AG04450 (cell line): ENCODE measurements around the gene IL17C. TPM values are rescaled to one million over a fixed set of nuclear protein-coding genes. Genes with fewer than 3 reads are reported as not detected.

ENCODE experiments used
- CTCF ChIA-PET: fragments of 300-600, 350-600 bp; formaldehyde crosslinking; extraction: SDS; loops from one replicate; lab custom pipeline; 2022; ENCODE audit warnings: antibody characterized with exemption, inconsistent platforms; lab: Charles Lee
- POLR2A ChIA-PET: fragments of 350-600 bp; formaldehyde crosslinking; extraction: SDS; loops from one replicate; lab custom pipeline; 2021; ENCODE audit warnings: antibody characterized with exemption, inconsistent platforms; lab: Yijun Ruan, JAX
- DNase-seq: peaks from one replicate; pipeline ENCODE4 v3.0.0-alpha.2; 2011; ENCODE audit warnings: low read depth, low spot score
- H3K27ac ChIP-seq: one replicate; pipeline ENCODE4 v1.5.1; 2012; ENCODE audit warnings: low read depth, low read length, control low read depth
- H3K27me3 ChIP-seq: one replicate; pipeline ENCODE4 v1.6.0; 2012; ENCODE audit warnings: low read length; ENCODE audit not compliant: control insufficient read depth, insufficient read depth
- H3K4me3 ChIP-seq: 2 replicates; pipeline ENCODE4 v1.5.1; 2011; ENCODE audit warnings: mild to moderate bottlenecking, low read depth, low read length, control low read depth
- H3K9me3 ChIP-seq: 2 replicates; pipeline ENCODE4 v1.5.1; 2012; ENCODE audit warnings: low read length; ENCODE audit not compliant: control insufficient read depth, insufficient read depth
- CTCF ChIP-seq: IDR thresholded peaks from 2 replicates; pipeline ENCODE4 v1.5.1; 2011; ENCODE audit warnings: low read depth, low read length, control low read depth, inconsistent platforms
- polyA plus RNA-seq: library from polyadenylated mRNA; depleted of rRNA; stranded (reverse); fragments of >200 nt; gene quantifications from 2 replicates; pipeline ENCODE4 v1.2.3, GENCODE V29; 2011; rRNA removed

Gene IL17C
- polyA plus RNA-seq, 1 experiment, result not detected

GRCh38 chr16:88687676-88688012, 49.3 kb downstream of the IL17C start:
- peaks cover 31% of the 10 kb centered on the region for H3K27me3 ChIP-seq
- POLR2A ChIA-PET, result interaction anchor here (0.6 kb wide), 1 partner anchor 28 kb away, joined by 3 read pairs; no protein-coding TSS in a partner anchor
- CTCF ChIA-PET, result no interaction called here
- DNase-seq, result no peak
- TF ChIP-seq CTCF, result no peak
- H3K27ac ChIP-seq, result no peak overlapping the region
- H3K9me3 ChIP-seq, result no peaks in the 10 kb centered on the region; the same call in 1 of the 2 replicates
- H3K4me3 ChIP-seq, result no peak overlapping the region

GRCh38 chr16:88688013-88688778, 49.8 kb downstream of the IL17C start:
- no peaks in the 10 kb centered on the region; the same call in 1 of the 2 replicates for H3K9me3 ChIP-seq
- H3K27ac ChIP-seq, result no peak overlapping the region
- ChIA-PET CTCF (no interaction called here), POLR2A (interaction anchor here (0.6 kb wide), 1 partner anchor 27 kb away, joined by 3 read pairs; no protein-coding TSS in a partner anchor)
- peaks cover 31% of the 10 kb centered on the region for H3K27me3 ChIP-seq
- TF ChIP-seq CTCF, result no peak
- no peak overlapping the region for H3K4me3 ChIP-seq
- no peak for DNase-seq

Other genes starting within 250 kb of the IL17C start
- 0.20 TPM in 2 replicates for gene ZFPM1, start 185.3 kb upstream of the IL17C start, polyA plus RNA-seq
- gene ZC3H18, start 68.2 kb upstream of the IL17C start, polyA plus RNA-seq, result 8.5 and 10.1 TPM in 2 replicates
- 53.6 and 99.8 TPM in 2 replicates for gene CYBA, start 12.5 kb downstream of the IL17C start, polyA plus RNA-seq
- 9.1 and 13.5 TPM in 2 replicates for gene MVD, start 24.5 kb downstream of the IL17C start, polyA plus RNA-seq
- 0.04 and 0.06 TPM in 2 replicates for gene SNAI3, start 47.9 kb downstream of the IL17C start, polyA plus RNA-seq
- gene RNF166, start 67.8 kb downstream of the IL17C start, polyA plus RNA-seq, result 6.8 and 9.0 TPM in 2 replicates
- gene CTU2, start 67.9 kb downstream of the IL17C start, polyA plus RNA-seq, result 6.5 and 8.7 TPM in 2 replicates
- gene PIEZO1, start 146.6 kb downstream of the IL17C start, polyA plus RNA-seq, result 47.0 and 72.7 TPM in 2 replicates
- 1.2 and 2.4 TPM in 2 replicates for gene CDT1, start 165.2 kb downstream of the IL17C start, polyA plus RNA-seq
- 66.8 and 107 TPM in 2 replicates for gene APRT, start 173.4 kb downstream of the IL17C start, polyA plus RNA-seq
- 11.6 and 18.5 TPM in 2 replicates for gene GALNS, start 218.4 kb downstream of the IL17C start, polyA plus RNA-seq
- 72.8 and 101 TPM in 2 replicates for gene TRAPPC2L, start 218.6 kb downstream of the IL17C start, polyA plus RNA-seq
- not detected in 2 replicates for gene PABPN1L, start 228.1 kb downstream of the IL17C start, polyA plus RNA-seq